ENCODE data around the gene PPM1E.

The PPM1E gene

DNA sequence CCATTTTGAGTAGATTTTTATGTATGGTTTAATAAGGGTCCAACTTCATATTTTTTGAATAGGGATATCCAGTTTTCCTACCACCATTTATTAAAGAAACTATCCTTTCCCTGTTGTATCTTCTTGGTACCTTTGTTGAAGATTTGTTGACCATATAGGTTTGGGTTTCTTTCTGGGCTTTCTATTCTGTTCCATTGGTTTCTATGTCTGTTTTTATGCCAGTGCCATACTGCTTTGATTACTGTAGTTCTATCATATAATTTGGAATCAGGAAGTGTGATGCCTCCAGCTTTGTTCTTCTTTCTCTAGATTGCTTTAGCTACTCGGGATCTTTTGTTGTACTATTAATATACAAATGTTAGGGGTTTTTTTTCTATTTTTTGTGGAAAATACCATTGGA is 46.5 kb downstream of the PPM1E start:
- FAIRE-seq = peak; percentile 41
- DNase-seq (ENCODE audit: insufficient read length, low spot score) = no peak
- TF ChIP-seq, protein P1, sequence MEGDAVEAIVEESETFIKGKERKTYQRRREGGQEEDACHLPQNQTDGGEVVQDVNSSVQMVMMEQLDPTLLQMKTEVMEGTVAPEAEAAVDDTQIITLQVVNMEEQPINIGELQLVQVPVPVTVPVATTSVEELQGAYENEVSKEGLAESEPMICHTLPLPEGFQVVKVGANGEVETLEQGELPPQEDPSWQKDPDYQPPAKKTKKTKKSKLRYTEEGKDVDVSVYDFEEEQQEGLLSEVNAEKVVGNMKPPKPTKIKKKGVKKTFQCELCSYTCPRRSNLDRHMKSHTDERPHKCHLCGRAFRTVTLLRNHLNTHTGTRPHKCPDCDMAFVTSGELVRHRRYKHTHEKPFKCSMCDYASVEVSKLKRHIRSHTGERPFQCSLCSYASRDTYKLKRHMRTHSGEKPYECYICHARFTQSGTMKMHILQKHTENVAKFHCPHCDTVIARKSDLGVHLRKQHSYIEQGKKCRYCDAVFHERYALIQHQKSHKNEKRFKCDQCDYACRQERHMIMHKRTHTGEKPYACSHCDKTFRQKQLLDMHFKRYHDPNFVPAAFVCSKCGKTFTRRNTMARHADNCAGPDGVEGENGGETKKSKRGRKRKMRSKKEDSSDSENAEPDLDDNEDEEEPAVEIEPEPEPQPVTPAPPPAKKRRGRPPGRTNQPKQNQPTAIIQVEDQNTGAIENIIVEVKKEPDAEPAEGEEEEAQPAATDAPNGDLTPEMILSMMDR (IDR thresholded peaks at IDR 0.05; ENCODE audit: insufficient read depth, missing control alignments) = no peak

DNA sequence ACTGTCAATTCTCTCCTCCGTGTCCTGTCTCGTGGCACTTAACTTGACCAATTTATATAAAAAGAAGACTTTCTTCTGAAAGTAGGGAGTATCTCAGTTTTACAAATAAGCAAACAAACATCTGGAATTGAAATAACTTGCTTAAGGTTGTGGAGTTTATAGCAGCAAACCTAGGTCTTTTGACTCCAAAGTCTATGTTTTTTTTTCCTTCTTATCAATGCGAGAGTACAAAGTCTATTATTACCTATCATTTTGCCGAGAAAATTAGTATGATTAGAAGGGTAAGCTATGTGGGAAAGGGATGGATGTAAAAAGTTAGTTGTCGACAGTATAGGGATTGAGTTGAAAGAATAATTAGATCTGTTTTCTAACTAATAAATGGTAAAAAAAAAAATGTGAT is 50.4 kb downstream of the PPM1E start:
- FAIRE-seq = no peak
- DNase-seq (ENCODE audit: insufficient read length, low spot score) = no peak
- TF ChIP-seq, protein P1 (IDR thresholded peaks at IDR 0.05; ENCODE audit: insufficient read depth, missing control alignments) = no peak

DNA sequence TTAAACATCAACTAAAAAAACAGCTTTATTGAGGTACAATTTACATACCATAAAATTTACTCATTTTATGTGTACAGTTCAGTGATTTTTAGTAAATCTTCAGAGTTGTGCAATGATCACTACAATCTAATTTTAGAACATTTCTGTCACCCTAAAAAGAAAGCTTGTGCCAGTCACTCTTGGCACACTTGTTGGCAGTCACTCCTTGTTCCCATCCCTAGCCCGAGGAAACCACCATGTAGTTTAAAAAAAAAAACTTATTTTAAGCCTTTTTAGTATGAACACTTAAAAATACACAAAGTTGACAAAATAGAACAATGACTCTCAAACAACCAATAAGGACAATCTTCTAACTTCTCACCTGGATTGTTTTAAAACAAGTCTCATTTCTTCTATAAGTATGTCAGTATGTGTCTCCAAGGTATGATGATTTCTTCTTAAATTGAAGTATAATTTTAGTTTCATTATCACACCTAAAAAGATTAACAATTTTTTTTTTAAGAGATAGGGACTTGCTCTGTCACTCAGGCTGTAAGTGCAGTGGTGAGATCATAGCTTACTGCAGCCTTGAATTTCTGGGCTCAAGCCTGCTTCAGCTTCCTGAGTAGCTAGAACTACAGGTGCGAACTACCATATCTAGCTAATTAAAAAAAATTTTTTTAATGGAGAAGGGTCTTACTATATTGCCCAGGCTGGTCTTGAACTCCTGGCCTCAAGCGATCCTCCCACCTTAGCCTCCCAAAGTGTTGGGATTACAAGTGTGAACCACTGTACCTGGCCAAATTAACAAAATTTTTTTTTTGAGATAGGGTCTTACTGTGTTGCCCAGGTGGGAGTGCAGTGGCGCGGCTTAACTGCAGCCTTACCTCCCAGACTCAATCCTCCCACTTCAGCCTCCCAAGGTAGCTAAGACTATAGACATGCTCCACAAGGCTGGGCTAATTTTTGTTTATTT is 53.2 kb downstream of the PPM1E start:
- no peak for FAIRE-seq
- DNase-seq (ENCODE audit: insufficient read length, low spot score) = no peak
- TF ChIP-seq, protein P1 (IDR thresholded peaks at IDR 0.05; ENCODE audit: insufficient read depth, missing control alignments) = no peak

DNA sequence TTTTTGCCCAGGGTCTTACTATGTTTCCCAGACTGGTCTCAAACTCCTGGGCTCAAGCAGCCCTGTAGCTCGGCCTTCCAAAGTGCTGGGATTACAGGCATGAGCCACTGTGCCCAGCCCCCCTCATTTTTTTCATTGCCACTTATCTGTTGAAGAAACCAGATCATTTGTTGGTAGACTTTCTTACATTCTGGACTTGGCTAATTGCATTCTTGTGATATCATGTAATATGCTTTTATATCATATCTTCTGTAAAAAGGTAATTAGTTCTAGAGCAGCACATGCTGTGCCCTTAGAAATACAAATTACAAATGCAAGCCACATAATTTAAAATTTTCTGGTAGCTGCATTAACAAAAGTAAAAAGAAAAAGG is 53.9 kb downstream of the PPM1E start:
- FAIRE-seq (no peak), DNase-seq (ENCODE audit: insufficient read length, low spot score) (no peak)
- TF ChIP-seq, protein P1 (IDR thresholded peaks at IDR 0.05; ENCODE audit: insufficient read depth, missing control alignments) = no peak

DNA sequence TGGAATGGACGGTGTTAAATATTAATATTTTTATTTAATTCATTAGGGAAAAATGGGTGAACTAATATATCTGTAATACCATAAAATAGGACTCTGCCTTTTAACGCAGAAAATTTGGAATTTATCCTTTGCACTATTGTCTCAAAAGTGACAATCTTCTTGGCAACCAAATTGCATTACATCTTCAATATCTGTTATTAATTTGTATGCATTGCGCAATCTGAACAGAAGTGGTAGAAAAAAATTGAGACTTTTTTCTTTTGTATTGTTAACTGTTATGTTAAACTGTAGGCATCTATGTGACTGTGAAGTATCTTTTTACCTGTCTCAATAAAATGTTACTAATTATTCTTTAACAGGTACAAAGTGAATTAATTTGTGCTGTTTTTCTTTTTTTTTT is 55.6 kb downstream of the PPM1E start:
- FAIRE-seq (no peak), DNase-seq (ENCODE audit: insufficient read length, low spot score) (no peak)
- TF ChIP-seq, protein P1 (IDR thresholded peaks at IDR 0.05; ENCODE audit: insufficient read depth, missing control alignments) = no peak

DNA sequence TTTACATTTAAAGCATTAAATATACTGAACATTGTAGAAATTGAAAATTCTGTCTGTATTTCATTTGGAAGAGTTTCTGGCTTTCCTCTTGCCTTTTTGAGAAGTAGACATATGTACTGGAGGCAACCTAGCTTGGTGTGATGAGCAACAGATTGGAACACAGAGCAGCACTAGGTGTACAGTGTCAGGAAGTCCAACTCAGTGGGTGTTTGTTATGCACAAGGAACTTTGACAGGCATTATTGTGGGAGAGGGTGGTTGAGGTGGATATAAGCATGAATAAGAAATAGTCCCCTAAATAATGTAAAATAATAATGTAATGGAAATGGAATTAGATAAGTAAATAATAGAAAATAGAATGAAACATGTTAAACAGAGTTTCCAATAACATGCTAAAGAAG is 58.1 kb downstream of the PPM1E start:
- TF ChIP-seq, protein P1 (IDR thresholded peaks at IDR 0.05; ENCODE audit: insufficient read depth, missing control alignments) = no peak
- no peak for DNase-seq (ENCODE audit: insufficient read length, low spot score)
- peak; percentile 80 for FAIRE-seq

DNA sequence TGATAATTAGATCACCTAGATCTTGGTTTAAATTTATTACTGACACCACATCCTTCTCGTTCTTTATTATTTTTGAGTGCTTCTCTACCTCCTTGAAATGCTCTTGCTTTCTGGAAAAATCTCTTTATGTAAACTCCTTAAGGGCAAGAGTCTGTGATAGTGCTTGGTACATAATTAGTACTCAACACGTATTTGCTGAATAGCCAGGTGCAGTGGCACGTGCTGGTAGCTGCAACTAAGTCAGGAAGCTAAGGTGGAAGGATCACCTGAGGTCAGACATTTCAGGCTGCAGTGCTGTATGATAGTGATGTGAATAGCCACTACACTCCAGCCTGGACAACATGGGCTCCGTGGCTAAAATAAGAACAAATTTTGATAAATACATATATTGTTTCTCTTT is 63.0 kb downstream of the PPM1E start:
- FAIRE-seq (peak; percentile 29), DNase-seq (ENCODE audit: insufficient read length, low spot score) (no peak)
- TF ChIP-seq, protein P1 (IDR thresholded peaks at IDR 0.05; ENCODE audit: insufficient read depth, missing control alignments) = no peak

Measured in D721Med (cell line).